Embryonic facial prominence (tissue), 1 donor: Measurements from ENCODE around the gene SEPTIN12.
A peak's percentile ranks its signal among the peaks of the same experiment; 100 is the strongest.
"Not testable (repeated sequence)": the region's sequence is repeated elsewhere in the genome, so short reads cannot be mapped to it uniquely, and the experiment has no call there.

Experiments used
- DNase-seq: peaks from one replicate; pipeline ENCODE4 v3.0.0-alpha.2; 2016; ENCODE audit errors: extremely low spot score

Gene SEPTIN12

DNA sequence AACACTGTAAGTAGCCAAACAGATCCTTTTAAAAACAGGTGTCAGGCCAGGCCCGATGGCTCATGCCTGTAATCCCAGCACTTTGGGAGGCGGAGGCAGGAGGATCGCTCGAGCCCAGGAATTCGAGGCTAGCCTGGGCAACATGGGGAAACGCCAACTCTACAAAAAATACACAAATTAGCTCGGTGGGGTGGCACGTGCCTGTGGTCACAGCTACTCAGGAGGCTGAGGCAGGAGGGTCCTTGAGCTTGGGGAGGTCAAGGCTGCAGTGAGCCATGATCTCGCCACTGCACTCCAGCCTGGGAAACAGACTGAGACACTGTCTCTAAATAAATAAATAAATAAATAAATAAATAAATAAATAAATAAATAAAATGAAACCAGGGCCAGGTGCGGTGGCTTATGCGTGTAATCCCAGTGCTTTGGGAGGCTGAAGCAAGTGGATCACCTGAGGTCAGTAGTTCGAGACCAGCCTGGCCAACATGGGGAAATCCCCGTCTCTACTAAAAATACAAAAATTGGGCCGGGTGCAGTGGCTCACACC is 3.6 kb downstream of the SEPTIN12 start:
- not testable (repeated sequence) for DNase-seq

DNA sequence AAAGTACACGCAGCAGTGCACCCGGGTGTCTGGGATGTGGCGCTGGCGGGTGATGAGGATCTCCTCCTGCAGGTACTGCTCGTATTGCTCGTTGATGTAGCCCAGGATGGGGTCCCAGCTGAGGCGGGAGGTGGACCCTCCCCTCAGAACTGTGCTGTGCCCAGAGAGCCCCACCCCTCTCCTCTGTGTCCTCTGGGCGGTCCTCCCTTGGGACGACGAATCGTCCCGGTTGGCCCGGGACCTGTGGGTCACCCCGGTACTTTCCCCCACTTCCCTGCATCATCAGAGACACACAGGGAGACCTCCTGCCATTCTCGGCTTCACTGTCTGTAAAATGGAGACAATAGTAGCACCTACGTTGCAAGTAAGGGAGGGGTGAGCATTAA is 4.2 kb downstream of the SEPTIN12 start:
- DNase-seq: no peak

DNA sequence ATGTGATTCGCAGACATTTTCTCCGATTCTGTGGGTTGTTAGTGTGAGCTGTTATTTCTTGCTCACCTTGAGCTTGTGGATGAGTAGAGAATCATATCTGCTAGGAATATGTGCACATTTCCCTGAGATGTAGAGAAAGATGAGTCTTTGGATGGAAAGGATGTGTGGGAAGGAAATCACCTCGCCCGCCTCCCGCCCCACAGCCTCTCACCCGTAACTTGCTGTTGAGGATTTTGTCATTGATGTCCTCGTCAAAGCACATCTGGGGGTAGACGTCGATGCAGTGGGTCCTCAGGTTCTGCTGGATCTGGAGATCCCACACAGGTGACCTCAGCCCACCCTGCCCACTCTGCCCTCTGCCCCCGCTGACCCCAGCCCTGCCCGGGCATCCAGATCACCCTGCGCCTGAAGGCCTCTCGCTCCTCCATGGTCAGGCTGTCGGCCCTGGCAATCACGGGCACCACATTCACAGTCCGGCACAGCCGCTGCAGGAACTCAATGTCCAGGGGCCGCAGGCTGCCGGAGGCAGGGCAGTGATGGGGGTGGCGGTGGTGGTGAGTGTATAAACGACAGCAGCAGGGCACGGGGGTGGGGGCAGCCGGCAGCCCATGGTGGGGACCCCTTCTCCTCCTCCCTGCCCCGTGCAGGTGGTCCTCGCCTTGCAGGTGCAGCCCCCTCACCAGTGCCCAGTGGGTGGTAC is 4.7 kb downstream of the SEPTIN12 start:
- no peak for DNase-seq

DNA sequence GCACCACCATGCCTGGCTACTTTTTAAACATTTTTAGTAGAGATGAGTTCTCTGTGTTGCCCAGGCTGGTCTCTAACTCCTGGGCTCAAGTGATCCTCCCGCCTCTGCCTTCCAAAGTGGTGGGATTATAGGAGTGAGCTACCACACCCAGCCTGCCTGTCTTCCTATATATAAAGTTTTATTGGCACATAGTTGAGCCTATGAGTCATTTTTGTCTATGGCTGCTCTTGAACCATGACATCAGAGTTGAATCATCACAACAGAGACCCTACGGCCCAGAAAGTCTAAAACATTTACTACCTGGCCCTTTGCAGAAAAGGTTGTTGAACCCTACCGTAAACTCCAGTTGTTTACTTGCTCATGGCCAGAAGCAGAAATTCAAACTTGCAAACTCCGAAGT is 7.9 kb downstream of the SEPTIN12 start:
- DNase-seq: no peak

DNA sequence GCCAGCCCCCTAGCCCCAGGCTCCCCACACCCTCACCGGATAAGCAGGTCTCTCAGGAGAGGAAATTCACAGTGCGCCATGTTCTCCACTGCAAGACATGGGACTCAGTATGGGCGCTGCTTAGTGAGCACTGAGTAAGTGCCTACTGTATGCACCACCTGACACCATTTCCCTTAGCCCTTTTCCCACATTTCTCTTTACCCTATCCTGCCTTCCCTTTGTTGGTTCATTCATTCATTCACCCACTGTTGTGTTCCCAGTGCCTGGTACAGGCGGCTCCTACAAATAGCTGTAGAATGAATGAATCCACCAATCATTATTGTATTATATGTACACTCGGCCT is 10.1 kb downstream of the SEPTIN12 start:
- no peak for DNase-seq

DNA sequence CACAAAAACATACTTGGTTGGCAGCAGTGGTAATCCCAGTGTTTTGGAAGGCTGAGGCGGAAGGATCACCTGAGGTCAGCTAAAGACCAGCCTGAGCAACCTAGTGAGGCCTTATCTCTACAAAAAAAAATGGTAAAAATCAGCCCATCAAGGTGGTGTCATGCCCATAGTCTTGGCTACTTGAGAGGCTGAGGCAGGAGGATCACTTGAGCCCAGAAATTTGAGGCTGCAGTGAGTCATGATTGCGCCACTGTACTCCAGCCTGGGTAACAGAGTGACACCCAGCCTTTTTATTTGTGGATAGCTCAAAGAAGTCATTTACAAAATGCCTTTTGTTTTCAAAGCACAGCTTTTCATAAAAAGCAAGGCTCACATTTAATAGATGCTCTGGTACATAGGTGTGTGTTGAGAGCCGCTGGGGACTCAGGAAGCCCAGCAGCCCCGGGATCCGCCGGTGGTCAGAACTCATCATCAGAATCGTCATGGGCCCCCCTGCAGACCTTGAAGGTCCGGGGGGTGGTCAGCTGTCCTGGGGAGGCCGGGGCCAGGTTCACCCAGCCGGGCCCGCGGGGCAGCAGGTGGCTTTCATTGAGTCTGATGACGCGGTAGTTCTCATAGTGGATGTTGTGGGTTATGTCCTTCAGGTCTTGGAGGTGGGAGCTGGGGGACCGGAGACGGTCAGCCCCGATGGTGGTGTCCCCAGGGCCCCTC is 10.7 kb downstream of the SEPTIN12 start:
- DNase-seq: no peak

DNA sequence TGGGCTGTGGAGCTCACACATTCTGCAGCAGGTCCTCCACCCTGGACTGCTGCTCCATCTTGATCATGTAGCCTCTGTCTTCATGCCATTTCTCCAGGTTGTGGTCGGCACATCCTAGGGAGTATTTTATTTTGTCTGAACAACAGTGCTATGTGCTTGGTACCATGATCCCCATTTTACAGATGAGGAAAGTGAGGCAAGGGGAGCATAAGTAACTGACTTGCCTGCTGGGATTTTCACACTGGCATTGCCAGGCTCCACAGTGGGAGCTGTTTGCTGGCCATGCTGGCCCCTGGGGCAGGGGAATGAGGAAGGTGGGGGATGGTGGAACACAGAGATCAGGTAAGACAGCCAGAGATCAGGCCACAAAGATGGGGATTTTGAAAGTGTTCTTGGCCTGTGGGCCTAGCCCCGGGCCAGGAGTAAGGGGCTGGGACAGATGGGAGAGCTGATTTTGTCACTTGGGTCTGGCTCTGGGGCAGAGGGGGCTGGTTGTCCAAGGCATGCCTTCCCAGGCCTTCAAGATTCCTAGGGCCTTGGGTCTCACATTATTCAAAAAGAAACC is 11.9 kb downstream of the SEPTIN12 start:
- DNase-seq: no peak

DNA sequence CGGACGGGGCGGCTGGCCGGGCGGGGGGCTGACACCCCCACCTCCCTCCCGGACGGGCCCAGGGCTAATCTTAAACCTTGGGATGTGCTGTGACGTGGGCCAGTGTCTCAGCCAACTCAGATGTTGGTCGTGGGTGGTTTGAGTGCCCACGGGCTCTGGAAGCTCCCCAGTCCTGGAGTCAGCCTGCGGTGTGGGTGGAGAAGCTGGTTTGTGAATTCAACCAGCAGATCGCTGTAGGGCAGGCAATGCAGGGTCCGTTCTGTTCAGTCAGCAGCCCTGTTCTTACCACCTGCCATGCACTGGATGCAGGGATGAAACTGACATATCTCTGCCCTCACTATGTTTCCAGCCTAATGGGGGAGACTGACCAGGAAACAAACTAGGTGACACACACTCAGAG is 13.1 kb downstream of the SEPTIN12 start:
- DNase-seq: no peak

DNA sequence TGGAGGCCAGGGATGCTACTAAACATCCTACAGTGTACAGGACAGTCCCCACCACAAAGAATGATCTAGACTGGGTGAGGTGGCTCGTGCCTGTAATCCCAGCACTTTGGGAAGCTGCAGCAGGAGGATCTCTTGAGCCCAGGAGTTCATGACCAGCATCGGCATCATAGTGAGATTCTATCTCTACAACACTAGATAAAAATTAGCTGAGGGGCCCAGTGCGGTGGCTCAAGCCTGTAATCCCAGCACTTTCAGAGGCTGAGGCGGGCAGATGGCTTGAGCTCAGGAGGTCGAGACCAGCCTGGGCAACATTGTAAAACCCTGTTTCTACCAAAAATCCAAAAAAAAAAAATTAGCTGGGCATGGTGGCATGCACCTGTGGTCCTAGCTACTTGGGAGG is 15.8 kb downstream of the SEPTIN12 start:
- DNase-seq: no peak

DNA sequence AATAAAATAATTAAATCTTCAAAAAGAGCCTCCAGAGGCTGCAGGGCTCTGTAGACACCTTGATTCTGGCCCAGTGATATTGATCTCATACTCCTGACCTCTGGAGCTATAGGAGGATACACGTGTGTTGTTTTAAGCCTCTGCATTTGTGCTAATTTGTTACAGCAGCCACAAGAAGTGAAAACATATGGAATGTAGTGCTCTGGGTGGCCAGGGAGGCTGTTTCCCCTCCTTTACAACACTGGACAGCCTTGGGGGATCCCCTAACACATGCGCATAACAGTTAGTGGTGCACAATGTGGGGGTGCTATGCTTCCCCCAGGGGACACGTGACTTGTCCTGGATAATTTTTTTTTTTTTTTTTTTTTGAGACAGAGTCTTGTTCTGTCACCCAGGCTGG is 16.5 kb downstream of the SEPTIN12 start:
- DNase-seq: no peak

DNA sequence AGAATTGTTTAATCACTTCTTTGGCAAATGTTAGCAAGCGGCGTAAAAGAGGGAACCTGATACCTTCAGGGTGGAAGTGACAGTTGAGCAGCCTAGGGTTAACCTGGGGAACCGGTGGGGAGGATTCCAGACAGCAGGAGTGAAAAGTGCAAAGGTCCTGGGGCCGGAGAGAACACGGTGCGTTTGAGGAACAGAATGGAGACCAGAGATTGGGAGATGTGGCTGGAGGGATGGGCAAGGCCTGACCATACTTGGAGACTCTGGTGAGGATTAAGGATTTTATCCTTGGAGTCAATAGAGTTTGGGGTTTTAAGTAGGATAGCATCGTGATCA is 18.9 kb downstream of the SEPTIN12 start:
- DNase-seq: no peak

DNA sequence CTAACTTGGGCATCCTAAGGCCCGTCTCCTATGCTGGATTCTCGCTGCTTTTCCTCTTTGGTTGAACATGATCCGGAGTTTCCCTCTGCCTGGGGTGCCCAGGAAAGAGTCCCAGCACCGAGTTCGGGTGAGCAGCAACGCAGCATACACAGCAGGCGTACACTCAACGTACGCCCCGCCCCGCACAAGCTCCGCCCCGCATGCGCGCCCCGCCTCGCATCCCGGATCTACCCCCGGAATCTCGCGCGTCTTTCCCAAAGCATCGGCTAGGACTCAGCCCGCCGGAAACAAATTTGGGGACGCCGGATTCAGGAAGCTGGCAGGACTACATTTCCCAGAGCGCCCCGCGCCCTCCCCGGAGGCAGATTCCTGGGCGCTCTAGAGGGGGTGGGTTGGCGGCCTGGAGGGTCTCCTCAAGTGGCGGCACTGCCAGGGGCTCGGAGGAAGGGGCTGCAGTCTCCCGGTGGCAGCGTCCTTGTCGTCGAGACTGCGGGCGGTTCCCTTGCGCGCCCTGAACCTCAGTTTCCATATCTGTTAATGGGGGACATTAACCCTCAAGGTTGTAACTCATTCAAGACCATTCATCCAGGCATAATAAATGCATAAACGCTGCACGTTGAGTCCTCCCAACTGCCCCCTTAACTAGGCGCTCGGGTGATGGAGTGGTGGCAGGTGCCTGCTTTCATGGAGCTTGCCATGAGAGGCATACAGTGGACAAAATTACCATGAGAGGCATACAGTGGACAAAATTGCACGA is 19.4 kb downstream of the SEPTIN12 start:
- peak; percentile 94 for DNase-seq

DNA sequence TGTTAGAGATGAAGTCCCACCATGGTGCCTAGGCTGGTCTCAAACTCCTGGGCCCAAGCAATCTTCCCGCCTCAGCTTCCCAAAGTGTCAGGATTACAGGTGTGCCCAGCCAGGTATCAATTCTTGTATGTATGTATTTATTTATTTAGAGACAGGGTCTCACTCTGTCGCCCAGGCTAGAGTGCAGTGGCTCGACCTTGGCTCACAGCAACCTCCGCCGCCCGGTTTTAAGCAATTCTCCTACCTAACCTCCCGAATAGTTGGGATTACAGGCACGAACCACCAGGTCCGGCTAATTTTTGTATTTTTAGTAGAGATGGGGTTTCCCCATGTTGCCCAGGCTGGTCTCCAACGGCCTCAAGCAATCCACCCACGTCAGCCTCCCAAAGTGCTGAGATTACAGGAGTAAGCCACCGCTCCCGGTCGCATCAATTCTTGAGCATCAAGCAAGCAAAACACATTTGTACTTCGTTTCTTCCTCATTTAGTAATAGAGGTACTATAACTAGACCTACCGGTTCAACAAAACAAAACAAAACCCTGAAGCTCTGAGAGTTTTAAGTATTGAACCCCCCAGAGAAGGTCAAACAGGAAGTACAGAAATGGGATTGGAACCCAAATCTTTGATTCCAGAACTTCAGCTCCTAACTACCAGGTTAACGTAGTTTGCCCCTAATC is 20.1 kb downstream of the SEPTIN12 start:
- DNase-seq: no peak

DNA sequence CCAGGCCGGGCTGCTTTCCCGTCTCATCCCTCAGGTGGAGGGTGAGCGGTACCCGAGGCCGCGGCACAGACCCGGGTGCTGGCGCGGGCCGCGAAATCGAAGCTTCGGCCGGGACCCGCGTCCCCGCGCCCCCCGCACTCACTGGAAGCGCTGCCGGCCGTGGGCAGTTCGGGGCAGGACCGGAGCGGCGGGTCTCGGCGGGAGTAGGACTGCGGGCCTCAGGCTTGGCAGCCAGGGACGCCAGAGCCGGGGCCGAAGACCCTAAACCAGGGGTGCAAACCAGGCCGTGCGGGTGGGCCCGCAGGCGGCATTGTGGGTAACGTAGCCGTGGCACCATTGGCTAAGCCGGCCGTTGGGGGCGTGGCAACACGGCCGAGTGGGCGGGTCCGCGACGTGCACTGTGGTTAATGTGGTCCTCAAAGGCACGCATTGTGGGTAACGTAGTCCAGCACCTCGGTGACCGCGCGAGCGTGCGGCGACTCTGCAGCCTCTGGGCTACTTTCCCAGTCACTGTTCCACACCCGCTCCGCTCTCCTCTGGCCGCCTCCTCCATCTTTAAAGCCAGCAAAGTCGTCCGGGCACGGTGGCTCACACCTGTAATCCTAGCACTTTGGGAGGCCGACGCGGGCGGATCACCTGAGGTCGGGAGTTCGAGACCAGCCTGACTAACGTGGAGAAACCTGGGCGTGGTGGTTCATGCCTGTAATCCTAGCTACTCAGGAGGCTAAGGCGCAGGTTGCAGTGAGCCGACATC is 21.1 kb downstream of the SEPTIN12 start, which contains the start of gene ZNF500:
ZNF500 (minus strand) TSS at position 288 of the 754 bp plus-strand sequence. CDS start 1,184 bp downstream, outside the sequence.
- peak; percentile 85 for DNase-seq

DNA sequence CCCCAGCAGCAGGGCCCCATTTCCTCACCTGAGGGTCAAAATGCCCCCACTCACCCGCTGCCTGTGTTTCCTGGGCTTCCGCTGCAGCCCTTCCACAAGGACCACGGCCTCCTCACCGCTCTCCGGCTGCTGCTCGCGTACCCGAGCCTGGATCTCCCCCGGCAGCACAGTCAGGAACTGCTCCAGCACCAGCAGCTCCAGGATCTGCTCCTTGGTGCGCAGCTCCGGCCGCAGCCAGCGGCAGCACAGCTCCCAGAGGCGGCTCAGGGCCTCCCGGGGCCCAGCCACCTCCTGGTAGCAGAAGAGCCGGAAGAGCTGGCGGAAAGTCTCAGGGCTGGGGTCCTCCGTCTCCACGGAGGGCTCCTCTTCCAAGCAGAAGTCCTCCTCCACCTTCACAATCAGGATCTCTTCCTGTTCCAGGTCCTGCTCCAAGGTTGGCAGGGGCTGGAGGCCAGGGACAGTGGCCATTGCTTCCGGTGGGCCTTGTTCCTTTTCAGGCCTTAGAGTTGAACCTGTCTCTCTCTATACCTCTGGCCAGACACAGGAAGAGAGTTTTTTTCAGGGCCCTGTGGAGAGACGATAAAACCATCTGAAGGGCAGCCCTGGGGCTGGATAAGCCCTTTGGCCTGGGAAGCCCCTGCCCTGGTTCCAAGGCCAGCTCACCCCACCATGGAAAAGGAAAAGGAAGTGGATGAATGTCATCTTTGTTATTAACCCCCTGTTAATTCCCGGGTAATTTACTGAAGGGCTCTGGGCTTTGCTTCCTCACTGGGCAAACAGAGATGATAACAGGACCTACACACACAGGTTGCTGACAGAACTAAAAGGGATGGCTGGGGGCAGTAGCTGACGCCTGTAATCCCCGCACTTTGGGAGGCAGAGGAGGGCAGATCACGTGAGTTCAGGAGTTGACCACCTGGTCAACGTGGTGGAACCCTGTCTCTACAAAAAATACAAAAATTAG is 22.4 kb downstream of the SEPTIN12 start:
- no peak for DNase-seq

DNA sequence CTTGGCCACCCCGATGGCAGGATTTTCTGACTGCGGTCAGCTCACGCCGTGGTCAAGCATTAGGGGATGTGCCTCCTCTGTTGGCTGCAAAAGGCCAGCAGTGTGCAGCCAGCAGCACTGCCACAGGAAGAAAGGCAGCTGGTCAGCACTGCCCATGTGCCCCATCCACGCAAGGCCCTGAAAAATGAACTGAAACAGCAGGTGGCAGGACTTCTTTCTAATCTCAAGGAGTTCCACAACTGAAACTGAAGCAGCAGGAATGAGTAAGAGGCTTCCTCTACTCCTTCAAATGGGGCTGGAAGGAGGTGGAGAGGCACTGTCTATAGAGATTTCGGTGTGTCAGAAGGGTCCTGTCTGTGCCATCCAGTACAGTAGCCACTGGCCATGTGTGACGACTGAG is 24.4 kb downstream of the SEPTIN12 start:
- no peak for DNase-seq

DNA sequence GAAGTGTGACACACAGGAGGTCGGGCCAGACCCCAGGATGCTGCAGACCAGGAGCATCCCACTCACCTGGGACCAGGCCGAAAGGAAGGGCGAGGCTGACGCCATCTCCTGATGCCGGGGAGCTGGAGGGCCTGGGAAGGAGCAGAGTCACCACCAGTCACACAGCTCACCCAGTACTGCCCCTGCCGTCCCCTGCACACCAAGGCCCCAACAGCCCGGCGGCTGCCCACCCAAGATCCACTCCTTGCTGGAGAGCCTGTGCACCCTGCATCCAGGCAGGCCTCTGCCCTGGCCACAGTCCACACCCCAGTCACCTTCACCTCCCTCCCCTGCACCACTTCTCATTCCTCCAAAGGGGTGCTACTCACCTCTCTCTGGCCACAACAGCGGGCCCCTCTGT is 25.9 kb downstream of the SEPTIN12 start:
- no peak for DNase-seq

DNA sequence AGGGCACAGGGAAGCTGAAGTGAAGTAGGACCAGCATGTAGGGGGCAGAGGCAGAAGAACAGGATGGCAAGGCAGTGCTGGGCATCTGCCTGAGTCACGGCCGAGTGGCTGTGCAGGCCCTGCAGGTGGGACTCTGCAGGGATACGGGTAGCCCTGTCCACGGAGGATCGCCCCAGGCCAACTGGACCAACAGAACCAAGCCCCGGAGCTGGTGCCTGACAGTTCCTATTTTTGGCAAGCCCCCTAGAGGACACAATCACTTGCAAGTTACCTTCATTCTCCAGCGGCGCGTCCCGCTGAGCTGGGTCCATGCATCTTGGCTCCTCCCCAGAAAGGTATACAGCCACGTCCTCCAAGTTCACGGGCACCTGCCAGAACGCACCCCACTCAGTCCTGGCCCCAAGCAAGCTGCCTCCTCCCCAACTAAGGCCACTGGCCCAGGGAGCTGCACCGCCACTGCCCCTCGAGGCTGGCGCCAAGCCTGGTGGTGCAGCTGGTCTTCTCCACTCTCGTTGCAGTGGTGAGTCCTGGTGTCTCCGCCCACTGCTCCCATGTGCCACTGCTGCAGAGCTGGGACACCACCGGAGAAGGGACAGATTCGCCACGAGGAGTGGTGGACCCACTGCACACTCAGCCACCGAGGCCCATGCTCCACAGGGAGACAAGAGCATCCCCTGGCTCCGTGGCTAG is 27.8 kb downstream of the SEPTIN12 start:
- DNase-seq: no peak

DNA sequence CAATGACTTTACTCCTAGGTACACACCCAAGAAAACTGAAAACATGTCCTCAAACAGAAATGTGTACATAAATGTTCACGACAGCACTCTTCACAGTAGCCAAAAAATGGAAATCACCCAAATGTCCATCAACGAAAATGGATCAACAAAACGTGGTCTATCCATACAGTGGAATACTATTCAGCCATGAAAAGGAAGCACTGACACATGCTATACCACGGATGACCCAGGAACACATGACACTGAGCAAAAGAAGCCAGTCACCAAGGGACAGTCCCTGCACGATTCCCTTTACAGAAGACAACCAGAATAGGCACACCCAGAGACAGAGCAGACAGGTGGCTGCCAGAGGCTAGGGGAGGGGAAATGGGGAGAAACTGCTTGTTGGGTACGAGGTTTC is 32.5 kb downstream of the SEPTIN12 start:
- no peak for DNase-seq
